ENCODE data around the gene PPIL3.

DNA sequence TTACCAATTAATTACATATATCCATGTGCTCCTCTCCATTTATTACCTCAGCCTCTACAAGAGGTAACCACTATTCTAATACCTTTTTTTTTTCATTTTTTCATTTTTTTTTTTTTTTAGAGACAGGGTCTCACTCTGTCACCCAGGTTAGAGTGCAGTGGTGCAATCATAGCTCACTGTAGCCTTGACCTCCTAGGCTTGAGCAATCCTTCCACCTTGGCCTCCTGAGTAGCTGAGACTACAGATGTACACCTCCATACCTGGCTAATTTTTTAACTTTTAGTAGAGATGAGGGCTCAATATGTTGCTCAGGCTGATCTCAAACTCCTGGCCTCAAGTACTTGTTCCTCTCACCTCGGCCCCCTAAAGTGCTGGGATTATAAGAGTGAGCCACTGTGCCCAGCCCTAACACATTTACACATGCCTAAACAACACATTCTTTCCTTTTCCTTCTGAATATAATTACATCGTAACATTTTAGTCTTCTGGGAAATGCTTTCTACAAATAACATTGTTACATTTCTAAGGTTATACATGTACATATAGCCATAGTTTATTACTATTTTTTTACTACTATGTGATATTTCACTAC, 10.5 kb downstream of the PPIL3 start:
- TF ChIP-seq EZH2 (IDR thresholded peaks at IDR 0.05; ENCODE audit: insufficient read depth, poor library complexity, severe bottlenecking) (no peak), EZH2phosphoT487 (IDR thresholded peaks at IDR 0.05; ENCODE audit: insufficient read depth, low read depth) (no peak)
